K562 (cell line): ENCODE data around the gene MPPED1. TPM values are rescaled to one million over a fixed set of nuclear protein-coding genes. Genes with fewer than 3 reads are reported as not detected.

Source experiments
- ATAC-seq: fragments of 200-7000 bp; cut with Tn5 transposase; 3 replicates; pipeline ENCODE4 v1.9.1; 2020; ENCODE audit warnings: moderate library complexity
- BruUV-seq: library from RNA; stranded (reverse); fragments of 400-500 nt; replicated peaks from 2 replicates; lab custom pipeline; 2021; lab: Mats Ljungman, UMichigan
- CTCF ChIA-PET: fragments of 300-600 bp; formaldehyde crosslinking; extraction: SDS; loops from one replicate; lab custom pipeline; 2021; ENCODE audit warnings: low intra/inter-chr PET ratio; lab: Yijun Ruan, JAX
- POLR2A ChIA-PET: fragments of 300-600, 350-650 bp; sonication (Branson Sonifier 250); formaldehyde crosslinking; extraction: SDS; loops from one replicate; lab custom pipeline; 2021; ENCODE audit warnings: antibody characterized with exemption, inconsistent platforms; lab: Yijun Ruan, JAX
- DNase-seq, 4 experiments: peaks; one replicate each; pipeline versions ENCODE4 v3.0.0 to v3.0.0-alpha.2; 2011 to 2018; ENCODE audit warnings: low spot score in 3 of 4, mixed read lengths in 3 of 4; ENCODE audit errors: extremely low read depth in 1 of 4
- FAIRE-seq: peaks from 2 replicates; lab custom pipeline; 2011; peaks lifted over from hg19 to GRCh38; lab: Jason Lieb, UNC
- H2AFZ ChIP-seq: 2 replicates; pipeline ENCODE4 v1.6.0; 2011; ENCODE audit warnings: low read depth, low read length, control low read depth, inconsistent platforms
- H3K27ac ChIP-seq: fragments of 200-600 bp; 3 replicates; pipeline ENCODE4 v1.8.0; 2011; ENCODE audit warnings: low read depth, mild to moderate bottlenecking, control low read depth, inconsistent platforms, low read length, moderate library complexity, mixed read lengths; ENCODE audit errors: extremely low read depth
- H3K27me3 ChIP-seq, 2 experiments: fragments of 300-600 bp in 1 of 2; 2 replicates in 1 of 2; 3 replicates in 1 of 2; pipeline versions ENCODE4 v1.6.0 to v1.8.0; 2011; ENCODE audit warnings: inconsistent platforms in 2 of 2, low read length in 2 of 2, mild to moderate bottlenecking in 1 of 2, mixed read lengths in 1 of 2, moderate library complexity in 1 of 2; ENCODE audit not compliant: control insufficient read depth in 2 of 2, insufficient read depth in 2 of 2
- H3K36me3 ChIP-seq: fragments of 300-600 bp; 3 replicates; pipeline ENCODE4 v1.8.0; 2011; ENCODE audit warnings: mild to moderate bottlenecking, low read length, inconsistent platforms; ENCODE audit not compliant: control insufficient read depth, insufficient read depth
- H3K4me1 ChIP-seq, 2 experiments: fragments of 200-600 bp in 1 of 2; replicated peaks in 1 of 2; 2 replicates in 1 of 2; 3 replicates in 1 of 2; pipeline versions ENCODE4 v1.5.1 to v1.8.0; 2011; ENCODE audit warnings: inconsistent platforms in 2 of 2, low read length in 2 of 2, mild to moderate bottlenecking in 1 of 2, mixed read lengths in 1 of 2, moderate library complexity in 1 of 2; ENCODE audit not compliant: control insufficient read depth in 2 of 2, insufficient read depth in 2 of 2
- H3K4me2 ChIP-seq: 2 replicates; pipeline ENCODE4 v1.6.1; 2011; ENCODE audit warnings: low read length, control low read depth, inconsistent platforms, mixed read lengths; ENCODE audit not compliant: insufficient read depth
- H3K4me3 ChIP-seq: fragments of 200-600 bp; sonication (generic), shearing (Covaris generic); 2 replicates; pipeline ENCODE4 v1.5.1; 2016; ENCODE audit warnings: control low read depth, inconsistent platforms
- H3K79me2 ChIP-seq: fragments of 200-600 bp; 3 replicates; pipeline ENCODE4 v1.8.0; 2011; ENCODE audit warnings: low read length, inconsistent platforms; ENCODE audit not compliant: control insufficient read depth, insufficient read depth
- H3K9ac ChIP-seq, 2 experiments: 2 replicates each; pipeline versions ENCODE4 v1.6.0 to v1.6.1; 2011; ENCODE audit warnings: low read depth in 2 of 2, low read length in 2 of 2, control low read depth in 1 of 2, inconsistent platforms in 1 of 2, mild to moderate bottlenecking in 1 of 2, mixed read lengths in 1 of 2; ENCODE audit not compliant: insufficient read depth in 1 of 2
- H3K9me1 ChIP-seq: one replicate; pipeline ENCODE4 v1.6.0; 2011; ENCODE audit warnings: inconsistent platforms, mild to moderate bottlenecking, low read length, moderate library complexity; ENCODE audit not compliant: control insufficient read depth, insufficient read depth
- H3K9me3 ChIP-seq: replicated peaks from 2 replicates; pipeline ENCODE4 v1.5.1; 2011; ENCODE audit warnings: low read depth, low read length, inconsistent platforms; ENCODE audit not compliant: control insufficient read depth, insufficient read depth
- H4K20me1 ChIP-seq: replicated peaks from 2 replicates; pipeline ENCODE4 v1.6.1; 2011; ENCODE audit warnings: low read length, inconsistent platforms, mixed read lengths; ENCODE audit not compliant: control insufficient read depth, insufficient read depth
- BMI1 ChIP-seq: fragments of 150-350 bp; IDR thresholded peaks from 2 replicates; pipeline ENCODE4 v1.6.1; 2014; ENCODE audit warnings: low read length
- GTF3C2 ChIP-seq: IDR thresholded peaks from 3 replicates; pipeline ENCODE4 v1.6.1; 2011; ENCODE audit warnings: borderline replicate concordance, mild to moderate bottlenecking, moderate library complexity; ENCODE audit not compliant: insufficient read length; ENCODE audit errors: extremely low read depth
- KLF6 ChIP-seq: fragments of 250-450 bp; sonication (Bioruptor Pico); IDR thresholded peaks from 2 replicates; pipeline ENCODE4 v1.4.0; 2020; ENCODE audit warnings: mild to moderate bottlenecking, moderate library complexity, borderline replicate concordance
- NEUROD1 ChIP-seq: fragments of 150-350 bp; IDR thresholded peaks from 2 replicates; pipeline ENCODE4 v1.6.1; 2014; ENCODE audit warnings: borderline replicate concordance, low read length, low read depth; ENCODE audit not compliant: partially characterized antibody
- RBBP5 ChIP-seq: fragments of 200-600 bp; sonication (generic); IDR thresholded peaks from 2 replicates; pipeline ENCODE4 v1.6.1; 2012; ENCODE audit warnings: borderline replicate concordance, mild to moderate bottlenecking, low read length, control low read depth, inconsistent platforms; ENCODE audit not compliant: insufficient read depth, poor library complexity, severe bottlenecking
- RFX5 ChIP-seq: IDR thresholded peaks from 2 replicates; pipeline ENCODE4 v1.6.1; 2011; ENCODE audit warnings: low read depth, mild to moderate bottlenecking, improper control_type of control experiment, low read length
- TEAD2 ChIP-seq: fragments of 450-650 bp; IDR thresholded peaks from 2 replicates; pipeline ENCODE4 v1.6.1; 2016; ENCODE audit warnings: missing genetic modification characterization, control low read depth, missing compliant biosample characterization
- TSHZ1 ChIP-seq: fragments of 250-450 bp; sonication (Bioruptor Pico); IDR thresholded peaks from 2 replicates; pipeline ENCODE4 v1.4.0; 2020; ENCODE audit warnings: mild to moderate bottlenecking, moderate library complexity
- ZBTB1 ChIP-seq: sonication (generic); formaldehyde crosslinking; IDR thresholded peaks from 2 replicates; pipeline ENCODE4 v1.8.1; 2023; ENCODE audit warnings: missing genetic modification reagents, low read depth, mild to moderate bottlenecking, borderline replicate concordance
- ZNF384 ChIP-seq: IDR thresholded peaks from 2 replicates; pipeline ENCODE4 v1.6.1; 2012; ENCODE audit warnings: low read depth, low read length, improper control_type of control experiment
- ZNF408 ChIP-seq: fragments of 250-450 bp; sonication (Bioruptor Pico); IDR thresholded peaks from 2 replicates; pipeline ENCODE4 v1.4.0; 2020; ENCODE audit warnings: low read depth, mild to moderate bottlenecking, moderate library complexity
- ZNF518B ChIP-seq: fragments of 250-450 bp; sonication (Bioruptor Pico); IDR thresholded peaks from 2 replicates; pipeline ENCODE4 v1.5.0; 2021; ENCODE audit warnings: mild to moderate bottlenecking, moderate library complexity
- WGBS: fragments of 100-300 bp; shearing (Covaris generic); methylation state at CpG from one replicate; pipeline ENCODE4 v1.1.6; 2016; ENCODE audit warnings: low coverage, mixed read lengths; ENCODE audit not compliant: insufficient coverage; ENCODE audit errors: missing lambda C conversion rate; 5-methylcytosine and 5-hydroxymethylcytosine counted together
- in situ Hi-C: fragments of 300-500 bp; cut with MboI; formaldehyde crosslinking; loops from 4 replicates; pipeline ENCODE4 v1.15.0; 2018; ENCODE audit warnings: inconsistent platforms, mixed read lengths
- intact Hi-C: fragments of 100-400 bp; cut with micrococcal nuclease; formaldehyde crosslinking; loops from 2 replicates; pipeline ENCODE4 v1.14.2; 2022
- polyA plus RNA-seq, 8 experiments: library from polyadenylated mRNA; depleted of rRNA in 4 of 8; stranded (reverse) in 5 of 8; unstranded in 3 of 8; fragments of >200 nt; fragmentation: Nextera tagmentation in 2 of 8; fragmentation: Illumina TruSeq in 1 of 8; extraction: Ambion mirVana in 2 of 8; extraction: Trizol in 1 of 8; gene quantifications; 2 replicates each; pipeline versions ENCODE4 v1.2.1 to v1.2.3, GENCODE V29; 2011 to 2014; ENCODE audit warnings: inconsistent platforms in 1 of 8, missing spikeins in 1 of 8
- total RNA-seq, 7 experiments: library from RNA; depleted of rRNA in 6 of 7; stranded (reverse); fragments of >200 nt in 6 of 7; fragmentation: Illumina TruSeq in 2 of 7; extraction: Trizol in 2 of 7; gene quantifications; 2 replicates each; pipeline versions ENCODE4 v1.2.1 to v1.2.3, GENCODE V29; 2011 to 2021; ENCODE audit warnings: low replicate concordance in 1 of 7

MPPED1 gene
- total and polyA plus RNA-seq, 9 of the 15 experiments (the other 6 are each of a cell fraction or from before 2014, with no cell fraction given): not detected

- no peaks in the 10 kb centered on the region for H3K36me3 ChIP-seq
- H3K27ac ChIP-seq: no peak overlapping the region
- CTCF ChIA-PET: no interaction called here
- no peaks in the 10 kb centered on the region for H3K79me2 ChIP-seq
- ATAC-seq: no peak
- 0% methylated on average over 5 of the region's 10 CpGs for WGBS
- BruUV-seq: no TSS peak
- H3K9me1 ChIP-seq: no peaks in the 10 kb centered on the region
- intact Hi-C loops (no loop called here), in situ Hi-C loops (no loop called here)
- no peak overlapping the region for H3K4me2 ChIP-seq
- FAIRE-seq: no peak
- peaks cover 0 to 7% of the 10 kb centered on the region in 2 experiments; a peak in 2 of 5 replicates for H3K27me3 ChIP-seq
- no peaks in the 10 kb centered on the region; the same call in 1 of the 2 replicates for H4K20me1 ChIP-seq
- POLR2A ChIA-PET: no interaction called here
- no peaks in the 10 kb centered on the region for H3K4me1 ChIP-seq
- no peak for DNase-seq
- no peak overlapping the region for H3K9ac ChIP-seq
- H2AFZ ChIP-seq: no peak overlapping the region
- H3K4me3 ChIP-seq: no peak overlapping the region
- H3K9me3 ChIP-seq: no peaks in the 10 kb centered on the region
- TF ChIP-seq ZNF384 (no peak), GTF3C2 (no peak), ZNF518B (CRISPR knock-in tag) (no peak), NEUROD1 (no peak), ZBTB1 (CRISPR knock-in tag) (no peak), BMI1 (no peak), TEAD2 (tag) (no peak), RBBP5 (no peak), TSHZ1 (CRISPR knock-in tag) (no peak), RFX5 (no peak), ZNF408 (no peak), KLF6 (CRISPR knock-in tag) (no peak)
Measured at GRCh38 chr22:43488937-43489336, 77.1 kb downstream of the MPPED1 start.
